OCI-LY7 (cell line): ENCODE results near the gene PLEK2. TPM values are rescaled to one million over a fixed set of nuclear protein-coding genes. Genes with fewer than 3 reads are reported as not detected.

Source experiments
- BruUV-seq: library from RNA; stranded (reverse); fragments of 400-500 nt; replicated peaks from 2 replicates; lab custom pipeline; 2021; lab: Mats Ljungman, UMichigan
- CTCF ChIA-PET: fragments of 300-600 bp; sonication (Branson Sonifier 250); formaldehyde crosslinking; loops from one replicate; lab custom pipeline; 2022; ENCODE audit warnings: antibody characterized with exemption; ENCODE audit not compliant: unreplicated experiment; lab: Charles Lee
- POLR2A ChIA-PET: fragments of 300-600 bp; sonication (Branson Sonifier 250); formaldehyde crosslinking; loops from one replicate; lab custom pipeline; 2022; ENCODE audit warnings: antibody characterized with exemption; lab: Charles Lee
- DNase-seq: peaks from one replicate; pipeline ENCODE4 v3.0.0-alpha.2; 2015; ENCODE audit warnings: low spot score
- H2AFZ ChIP-seq: fragments of 200-600 bp; sonication (generic), shearing (Covaris generic); 2 replicates; pipeline ENCODE4 v1.6.1; 2014; ENCODE audit warnings: mild to moderate bottlenecking, antibody characterized with exemption, low read length, moderate library complexity
- H3K27ac ChIP-seq: fragments of 200-600 bp; sonication (generic); 2 replicates; pipeline ENCODE4 v1.5.1; 2014; ENCODE audit warnings: mixed run types, low read depth, mild to moderate bottlenecking, moderate library complexity, low read length, inconsistent platforms; ENCODE audit not compliant: poor library complexity, severe bottlenecking
- H3K36me3 ChIP-seq: fragments of 200-600 bp; sonication (generic); 2 replicates; pipeline ENCODE4 v1.6.1; 2014; ENCODE audit warnings: mild to moderate bottlenecking, antibody characterized with exemption, low read length, moderate library complexity, mixed read lengths; ENCODE audit not compliant: insufficient read depth
- H3K4me1 ChIP-seq: fragments of 200-600 bp; sonication (generic); 2 replicates; pipeline ENCODE4 v1.5.1; 2014; ENCODE audit warnings: mild to moderate bottlenecking, low read length; ENCODE audit not compliant: insufficient read depth, poor library complexity, severe bottlenecking
- H3K4me2 ChIP-seq: fragments of 200-600 bp; sonication (generic); 2 replicates; pipeline ENCODE4 v1.6.1; 2014; ENCODE audit warnings: mild to moderate bottlenecking, low read length
- H3K4me3 ChIP-seq: fragments of 200-600 bp; sonication (generic); 2 replicates; pipeline ENCODE4 v1.5.1; 2014; ENCODE audit warnings: mild to moderate bottlenecking, low read depth, low read length; ENCODE audit not compliant: poor library complexity, severe bottlenecking
- H3K79me2 ChIP-seq: fragments of 200-600 bp; sonication (generic); 2 replicates; pipeline ENCODE4 v1.6.1; 2016; ENCODE audit warnings: low read depth, mild to moderate bottlenecking, low read length, moderate library complexity, mixed read lengths; ENCODE audit not compliant: insufficient read depth
- H3K9me2 ChIP-seq: fragments of 200-600 bp; sonication (generic); 2 replicates; pipeline ENCODE4 v1.6.1; 2016; ENCODE audit warnings: mild to moderate bottlenecking, low read length, mixed read lengths; ENCODE audit not compliant: insufficient read depth
- H3K9me3 ChIP-seq: fragments of 200-600 bp; sonication (generic); 2 replicates; pipeline ENCODE4 v1.6.1; 2014; ENCODE audit warnings: mild to moderate bottlenecking, mixed run types, low read length, mixed read lengths
- H4K20me1 ChIP-seq: fragments of 200-600 bp; sonication (generic); 2 replicates; pipeline ENCODE4 v1.6.1; 2014; ENCODE audit warnings: mild to moderate bottlenecking, antibody characterized with exemption, low read length, moderate library complexity, mixed read lengths; ENCODE audit not compliant: insufficient read depth
- CTCF ChIP-seq: fragments of 200-600 bp; sonication (generic); conservative IDR thresholded peaks from 2 replicates; pipeline ENCODE4 v1.5.1; 2014; ENCODE audit warnings: mild to moderate bottlenecking, antibody characterized with exemption, low read length, moderate library complexity, mixed read lengths
- EZH2phosphoT487 ChIP-seq: fragments of 200-600 bp; sonication (generic); IDR thresholded peaks from 2 replicates; pipeline ENCODE4 v1.6.1; 2018; ENCODE audit warnings: low read depth, borderline replicate concordance, mild to moderate bottlenecking, mixed run types, antibody characterized with exemption, low read length, moderate library complexity, mixed read lengths
- intact Hi-C: fragments of 100-400 bp; cut with micrococcal nuclease; formaldehyde crosslinking; loops from one replicate; pipeline ENCODE4 v1.10.0; 2022; ENCODE audit not compliant: unreplicated experiment
- total RNA-seq, 2 experiments: library from RNA; depleted of rRNA in 1 of 2; stranded (reverse); fragments of >200 nt in 1 of 2; shearing (Covaris generic) in 1 of 2; gene quantifications; 2 replicates each; pipeline ENCODE4 v1.2.3, GENCODE V29; 2014 to 2022

Gene PLEK2
- total RNA-seq, 2 experiments from 2014 or later: not detected

- POLR2A ChIA-PET: interaction anchor here (1.7 kb wide), 1 partner anchor 88 kb away, joined by 5 read pairs; no protein-coding TSS in a partner anchor
- H3K4me1 ChIP-seq: no peaks in the 10 kb centered on the region
- DNase-seq: no peak
- H3K27ac ChIP-seq: no peak overlapping the region
- TF ChIP-seq CTCF (no peak), EZH2phosphoT487 (no peak)
- no peaks in the 10 kb centered on the region for H3K9me3 ChIP-seq
- no peaks in the 10 kb centered on the region for H3K36me3 ChIP-seq
- no peak overlapping the region for H3K4me3 ChIP-seq
- H4K20me1 ChIP-seq: no peaks in the 10 kb centered on the region
- no peaks in the 10 kb centered on the region for H3K79me2 ChIP-seq
- no peak overlapping the region for H2AFZ ChIP-seq
- CTCF ChIA-PET: interaction anchor here (0.6 to 2.9 kb wide), 2 partner anchors 146 to 1656 kb away, joined by 19 to 21 read pairs; no protein-coding TSS in a partner anchor
- no peak overlapping the region for H3K4me2 ChIP-seq
- intact Hi-C loops: loop anchor here (10.0 kb wide), 1 partner anchor 261 kb away; no protein-coding TSS in a partner anchor
- no peaks in the 10 kb centered on the region for H3K9me2 ChIP-seq
- no TSS peak for BruUV-seq
These were observed 14.2 kb upstream of the PLEK2 start for GRCh38 chr14:67426161-67426560.

- Histone ChIP-seq H3K4me3 (no peak overlapping the region), H3K4me1 (no peaks in the 10 kb centered on the region), H3K27ac (no peak overlapping the region), H2AFZ (no peak overlapping the region), H3K9me3 (no peaks in the 10 kb centered on the region), H3K9me2 (no peaks in the 10 kb centered on the region), H3K4me2 (no peak overlapping the region), H3K36me3 (no peaks in the 10 kb centered on the region), H4K20me1 (no peaks in the 10 kb centered on the region), H3K79me2 (no peaks in the 10 kb centered on the region)
- no peak for TF ChIP-seq EZH2phosphoT487
- no peak for TF ChIP-seq CTCF
- no peak for DNase-seq
- CTCF ChIA-PET: no interaction called here
- POLR2A ChIA-PET: interaction anchor here (1.2 to 1.7 kb wide), 2 partner anchors 88 to 146 kb away, joined by 3 to 5 read pairs; no protein-coding TSS in a partner anchor
- BruUV-seq: no TSS peak
- intact Hi-C loops: loop anchor here (10.0 kb wide), 1 partner anchor 261 kb away; no protein-coding TSS in a partner anchor
These were observed 13.6 kb upstream of the PLEK2 start for GRCh38 chr14:67425608-67426007.

- Histone ChIP-seq H4K20me1 (no peaks in the 10 kb centered on the region), H3K36me3 (no peaks in the 10 kb centered on the region), H2AFZ (no peak overlapping the region), H3K4me1 (no peaks in the 10 kb centered on the region), H3K9me3 (no peaks in the 10 kb centered on the region), H3K4me3 (no peak overlapping the region), H3K79me2 (no peaks in the 10 kb centered on the region), H3K4me2 (no peak overlapping the region), H3K27ac (no peak overlapping the region), H3K9me2 (no peaks in the 10 kb centered on the region)
- intact Hi-C loops: loop anchor here (10.0 kb wide), 1 partner anchor 260 kb away; no protein-coding TSS in a partner anchor
- DNase-seq: no peak
- CTCF ChIA-PET: no interaction called here
- POLR2A ChIA-PET: interaction anchor here (1.2 to 1.7 kb wide), 2 partner anchors 89 to 147 kb away, joined by 3 to 5 read pairs; no protein-coding TSS in a partner anchor
- TF ChIP-seq EZH2phosphoT487 (no peak), CTCF (no peak)
- no TSS peak for BruUV-seq
These were observed 12.6 kb upstream of the PLEK2 start for GRCh38 chr14:67424539-67424938.
